GM21786 (cell line): ENCODE data around the gene PAX5.

Experiments
- ATAC-seq: cut with Tn5 transposase; IDR thresholded peaks from one replicate; pipeline ENCODE4 v1.9.1; 2021; ENCODE audit not compliant: unreplicated experiment

The PAX5 gene

GRCh38 chr9:36935332-36935731 lies 98.7 kb downstream of the PAX5 start:
- peak; percentile 21 for ATAC-seq

- ATAC-seq: no peak
Measured at GRCh38 chr9:36934478-36935065, 99.5 kb downstream of the PAX5 start.

- ATAC-seq: no peak
Measured at GRCh38 chr9:36933676-36934215, 100.3 kb downstream of the PAX5 start.

- no peak for ATAC-seq
Measured at GRCh38 chr9:36932198-36932597, 101.9 kb downstream of the PAX5 start.

- ATAC-seq: no peak
Measured at GRCh38 chr9:36930941-36931340, 103.1 kb downstream of the PAX5 start.

GRCh38 chr9:36929350-36929675 lies 104.8 kb downstream of the PAX5 start:
- ATAC-seq: no peak

- peak; percentile 45 for ATAC-seq
Measured at GRCh38 chr9:36928670-36929349, 105.3 kb downstream of the PAX5 start.

GRCh38 chr9:36928210-36928609 lies 105.9 kb downstream of the PAX5 start:
- ATAC-seq: no peak

- no peak for ATAC-seq
Measured at GRCh38 chr9:36924757-36925432, 109.2 kb downstream of the PAX5 start.

- ATAC-seq: peak; percentile 44
Measured at GRCh38 chr9:36924071-36924470, 110.0 kb downstream of the PAX5 start.

GRCh38 chr9:36923025-36923625 lies 110.9 kb downstream of the PAX5 start:
- ATAC-seq: no peak

- ATAC-seq: no peak
Measured at GRCh38 chr9:36922548-36922947, 111.5 kb downstream of the PAX5 start.

- ATAC-seq: no peak
Measured at GRCh38 chr9:36914212-36914577, 119.9 kb downstream of the PAX5 start.

GRCh38 chr9:36913393-36914211 lies 120.5 kb downstream of the PAX5 start:
- ATAC-seq: no peak

GRCh38 chr9:36912620-36913019 lies 121.4 kb downstream of the PAX5 start:
- ATAC-seq: no peak

- no peak for ATAC-seq
Measured at GRCh38 chr9:36911601-36912412, 122.3 kb downstream of the PAX5 start.

- no peak for ATAC-seq
Measured at GRCh38 chr9:36911037-36911436, 123.0 kb downstream of the PAX5 start.

- no peak for ATAC-seq
Measured at GRCh38 chr9:36906492-36906891, 127.6 kb downstream of the PAX5 start.

GRCh38 chr9:36905101-36906066 lies 128.7 kb downstream of the PAX5 start:
- no peak for ATAC-seq
